ENCODE measurements around the gene YTHDC1.

The YTHDC1 gene

DNA sequence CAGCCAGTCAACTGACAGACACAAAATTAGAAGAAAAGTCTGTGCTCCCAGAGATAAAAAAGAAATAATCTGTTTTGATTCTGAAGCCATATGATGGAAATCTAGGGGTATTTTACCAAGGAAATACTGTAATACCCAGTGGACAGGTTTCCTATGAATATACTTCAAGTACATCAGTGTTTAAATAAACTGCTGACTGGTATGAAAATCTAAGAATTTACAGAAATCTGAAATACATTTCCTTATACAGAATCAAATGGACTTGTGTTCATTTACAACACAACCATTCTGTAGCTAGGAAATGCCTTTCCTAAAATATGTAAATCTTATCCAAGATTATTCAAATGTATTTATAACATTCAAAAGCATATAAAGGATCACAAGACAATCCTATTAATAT is 13.4 kb downstream of the YTHDC1 start:
- H3K36me3 ChIP-seq (ENCODE audit: control insufficient read depth, insufficient read depth, low read length) = peaks cover 2% of the 10 kb centered on the region

GRCh38 chr4:68326141-68326540 is 23.7 kb downstream of the YTHDC1 start:
- Histone ChIP-seq H3K36me3 (ENCODE audit: control insufficient read depth, insufficient read depth, low read length) (peaks cover 3% of the 10 kb centered on the region), H3K4me3 (replicated peaks; ENCODE audit: low read depth, low read length) (no peak overlapping the region), H3K27me3 (replicated peaks; ENCODE audit: control insufficient read depth, insufficient read depth, low read length) (no peaks in the 10 kb centered on the region)
- no peak for DNase-seq (ENCODE audit: extremely low read depth, insufficient read length)
- TF ChIP-seq, protein P1, sequence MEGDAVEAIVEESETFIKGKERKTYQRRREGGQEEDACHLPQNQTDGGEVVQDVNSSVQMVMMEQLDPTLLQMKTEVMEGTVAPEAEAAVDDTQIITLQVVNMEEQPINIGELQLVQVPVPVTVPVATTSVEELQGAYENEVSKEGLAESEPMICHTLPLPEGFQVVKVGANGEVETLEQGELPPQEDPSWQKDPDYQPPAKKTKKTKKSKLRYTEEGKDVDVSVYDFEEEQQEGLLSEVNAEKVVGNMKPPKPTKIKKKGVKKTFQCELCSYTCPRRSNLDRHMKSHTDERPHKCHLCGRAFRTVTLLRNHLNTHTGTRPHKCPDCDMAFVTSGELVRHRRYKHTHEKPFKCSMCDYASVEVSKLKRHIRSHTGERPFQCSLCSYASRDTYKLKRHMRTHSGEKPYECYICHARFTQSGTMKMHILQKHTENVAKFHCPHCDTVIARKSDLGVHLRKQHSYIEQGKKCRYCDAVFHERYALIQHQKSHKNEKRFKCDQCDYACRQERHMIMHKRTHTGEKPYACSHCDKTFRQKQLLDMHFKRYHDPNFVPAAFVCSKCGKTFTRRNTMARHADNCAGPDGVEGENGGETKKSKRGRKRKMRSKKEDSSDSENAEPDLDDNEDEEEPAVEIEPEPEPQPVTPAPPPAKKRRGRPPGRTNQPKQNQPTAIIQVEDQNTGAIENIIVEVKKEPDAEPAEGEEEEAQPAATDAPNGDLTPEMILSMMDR (IDR thresholded peaks at IDR 0.05; ENCODE audit: insufficient read depth, low read length, poor library complexity, severe bottlenecking) = no peak

More for the DNA sequence above, 13.4 kb downstream of the YTHDC1 start:
- H3K27me3 ChIP-seq (replicated peaks; ENCODE audit: control insufficient read depth, insufficient read depth, low read length) = no peaks in the 10 kb centered on the region
- DNase-seq (ENCODE audit: extremely low read depth, insufficient read length) = no peak
- TF ChIP-seq, protein P1 (IDR thresholded peaks at IDR 0.05; ENCODE audit: insufficient read depth, low read length, poor library complexity, severe bottlenecking) = no peak
- no peak overlapping the region for H3K4me3 ChIP-seq (replicated peaks; ENCODE audit: low read depth, low read length)

GRCh38 chr4:68324519-68325262 is 25.2 kb downstream of the YTHDC1 start:
- H3K27me3 ChIP-seq (replicated peaks; ENCODE audit: control insufficient read depth, insufficient read depth, low read length) = no peaks in the 10 kb centered on the region
- TF ChIP-seq, protein P1 (IDR thresholded peaks at IDR 0.05; ENCODE audit: insufficient read depth, low read length, poor library complexity, severe bottlenecking) = no peak
- no peak overlapping the region for H3K4me3 ChIP-seq (replicated peaks; ENCODE audit: low read depth, low read length)
- H3K36me3 ChIP-seq (ENCODE audit: control insufficient read depth, insufficient read depth, low read length) = peaks cover 3% of the 10 kb centered on the region
- no peak for DNase-seq (ENCODE audit: extremely low read depth, insufficient read length)

DNA sequence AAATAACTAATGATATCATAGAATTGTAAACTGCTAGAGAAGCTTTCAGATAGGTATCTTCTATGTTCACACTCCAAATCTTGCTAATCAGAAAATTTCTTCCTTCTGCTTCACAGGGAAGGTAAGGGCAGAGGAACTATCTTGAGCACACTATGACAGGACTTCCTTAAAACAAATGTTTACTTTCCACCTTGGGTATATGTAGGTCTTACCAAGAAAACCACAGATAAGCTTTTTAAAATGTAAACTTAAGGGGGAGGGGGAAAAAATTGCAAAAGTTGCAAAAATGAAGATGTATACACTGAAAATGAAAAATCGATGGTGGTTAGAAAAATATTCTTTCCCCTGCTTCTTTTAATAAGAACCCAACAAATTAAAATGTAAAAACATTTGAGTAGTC is 30.9 kb downstream of the YTHDC1 start:
- Histone ChIP-seq H3K4me3 (replicated peaks; ENCODE audit: low read depth, low read length) (no peak overlapping the region), H3K27me3 (replicated peaks; ENCODE audit: control insufficient read depth, insufficient read depth, low read length) (no peaks in the 10 kb centered on the region), H3K36me3 (ENCODE audit: control insufficient read depth, insufficient read depth, low read length) (peaks cover 10% of the 10 kb centered on the region)
- no peak for DNase-seq (ENCODE audit: extremely low read depth, insufficient read length)
- TF ChIP-seq, protein P1 (IDR thresholded peaks at IDR 0.05; ENCODE audit: insufficient read depth, low read length, poor library complexity, severe bottlenecking) = no peak

GRCh38 chr4:68316193-68316969 is 33.5 kb downstream of the YTHDC1 start:
- DNase-seq (ENCODE audit: extremely low read depth, insufficient read length) = no peak
- Histone ChIP-seq H3K36me3 (ENCODE audit: control insufficient read depth, insufficient read depth, low read length) (peaks cover 7% of the 10 kb centered on the region), H3K27me3 (replicated peaks; ENCODE audit: control insufficient read depth, insufficient read depth, low read length) (no peaks in the 10 kb centered on the region), H3K4me3 (replicated peaks; ENCODE audit: low read depth, low read length) (no peak overlapping the region)
- TF ChIP-seq, protein P1 (IDR thresholded peaks at IDR 0.05; ENCODE audit: insufficient read depth, low read length, poor library complexity, severe bottlenecking) = no peak
